ENCODE data around the gene KASH5.

KASH5 gene

GRCh38 chr19:49462492-49462891 lies 74.4 kb downstream of the KASH5 start:
- no peak for DNase-seq

- no peak for DNase-seq
These were observed 76.1 kb downstream of the KASH5 start for GRCh38 chr19:49463960-49464740.

GRCh38 chr19:49465371-49465770 lies 77.3 kb downstream of the KASH5 start:
- no peak for DNase-seq

Data from NCI-H2171 treated with DMSO at 0.1 percent for 48 hours (cell line).